Measurements from ENCODE around the gene RBBP8NL. TPM values are rescaled to one million over a fixed set of nuclear protein-coding genes. Genes with fewer than 3 reads are reported as not detected.

RBBP8NL gene
- total RNA-seq, 2 donors from 2014 or later = not detected

- no peak overlapping the region for H3K4me3 Mint-ChIP-seq
- H3K27me3 Mint-ChIP-seq = peaks cover 59% of the 10 kb centered on the region
- ATAC-seq = no peak
- no peak overlapping the region for H3K27ac Mint-ChIP-seq
- no peak for DNase-seq
- H3K36me3 Mint-ChIP-seq (ENCODE audit: low read depth) = no peaks in the 10 kb centered on the region
- no peaks in the 10 kb centered on the region for H3K4me1 Mint-ChIP-seq
- H3K9me3 ChIP-seq (ENCODE audit: control insufficient read depth, low read length, poor library complexity, severe bottlenecking) = no peaks in the 10 kb centered on the region
Measured at GRCh38 chr20:62446481-62446880, 19.1 kb upstream of the RBBP8NL start.

GRCh38 chr20:62445553-62446340 is 18.4 kb upstream of the RBBP8NL start:
- Mint-ChIP-seq H3K36me3 (ENCODE audit: low read depth) (no peaks in the 10 kb centered on the region), H3K27me3 (peaks cover 66% of the 10 kb centered on the region), H3K4me3 (no peak overlapping the region), H3K27ac (no peak overlapping the region), H3K4me1 (no peaks in the 10 kb centered on the region)
- ATAC-seq (no peak), DNase-seq (no peak)
- no peaks in the 10 kb centered on the region for H3K9me3 ChIP-seq (ENCODE audit: control insufficient read depth, low read length, poor library complexity, severe bottlenecking)

- H3K27ac Mint-ChIP-seq = no peak overlapping the region
- ATAC-seq (no peak), DNase-seq (no peak)
- H3K9me3 ChIP-seq (ENCODE audit: control insufficient read depth, low read length, poor library complexity, severe bottlenecking) = no peaks in the 10 kb centered on the region
- no peaks in the 10 kb centered on the region for H3K36me3 Mint-ChIP-seq (ENCODE audit: low read depth)
- H3K27me3 Mint-ChIP-seq = peaks cover 59% of the 10 kb centered on the region
- H3K4me1 Mint-ChIP-seq = no peaks in the 10 kb centered on the region
- no peak overlapping the region for H3K4me3 Mint-ChIP-seq
Measured at GRCh38 chr20:62444286-62444685, 16.9 kb upstream of the RBBP8NL start.

- no peaks in the 10 kb centered on the region for H3K9me3 ChIP-seq (ENCODE audit: control insufficient read depth, low read length, poor library complexity, severe bottlenecking)
- H3K36me3 Mint-ChIP-seq (ENCODE audit: low read depth) = no peaks in the 10 kb centered on the region
- H3K4me1 Mint-ChIP-seq = no peaks in the 10 kb centered on the region
- H3K4me3 Mint-ChIP-seq = no peak overlapping the region
- no peak overlapping the region for H3K27ac Mint-ChIP-seq
- peaks cover 56% of the 10 kb centered on the region for H3K27me3 Mint-ChIP-seq
- no peak for DNase-seq
- ATAC-seq = no peak
Measured at GRCh38 chr20:62441987-62442539, 14.7 kb upstream of the RBBP8NL start.

- H3K36me3 Mint-ChIP-seq (ENCODE audit: low read depth) = no peaks in the 10 kb centered on the region
- no peak for DNase-seq
- H3K4me3 Mint-ChIP-seq = no peak overlapping the region
- no peaks in the 10 kb centered on the region for H3K9me3 ChIP-seq (ENCODE audit: control insufficient read depth, low read length, poor library complexity, severe bottlenecking)
- H3K4me1 Mint-ChIP-seq = no peaks in the 10 kb centered on the region
- no peak overlapping the region for H3K27ac Mint-ChIP-seq
- ATAC-seq = no peak
- H3K27me3 Mint-ChIP-seq = peaks cover 74% of the 10 kb centered on the region
Measured at GRCh38 chr20:62439218-62439617, 11.9 kb upstream of the RBBP8NL start.

- Mint-ChIP-seq H3K36me3 (ENCODE audit: low read depth) (no peaks in the 10 kb centered on the region), H3K27ac (no peak overlapping the region), H3K4me1 (no peaks in the 10 kb centered on the region), H3K4me3 (no peak overlapping the region), H3K27me3 (peaks cover 75% of the 10 kb centered on the region)
- no peaks in the 10 kb centered on the region for H3K9me3 ChIP-seq (ENCODE audit: control insufficient read depth, low read length, poor library complexity, severe bottlenecking)
- ATAC-seq = no peak
- DNase-seq = no peak
Measured at GRCh38 chr20:62437927-62438326, 10.6 kb upstream of the RBBP8NL start.

- ATAC-seq = no peak
- DNase-seq = no peak
- H3K27me3 Mint-ChIP-seq = peaks cover 74% of the 10 kb centered on the region
- no peak overlapping the region for H3K27ac Mint-ChIP-seq
- H3K36me3 Mint-ChIP-seq (ENCODE audit: low read depth) = no peaks in the 10 kb centered on the region
- no peaks in the 10 kb centered on the region for H3K4me1 Mint-ChIP-seq
- H3K4me3 Mint-ChIP-seq = no peak overlapping the region
- H3K9me3 ChIP-seq (ENCODE audit: control insufficient read depth, low read length, poor library complexity, severe bottlenecking) = no peaks in the 10 kb centered on the region
Measured at GRCh38 chr20:62437496-62437895, 10.2 kb upstream of the RBBP8NL start.

- no peaks in the 10 kb centered on the region for H3K36me3 Mint-ChIP-seq (ENCODE audit: low read depth)
- H3K9me3 ChIP-seq (ENCODE audit: control insufficient read depth, low read length, poor library complexity, severe bottlenecking) = no peaks in the 10 kb centered on the region
- H3K4me3 Mint-ChIP-seq = no peak overlapping the region
- no peaks in the 10 kb centered on the region for H3K4me1 Mint-ChIP-seq
- no peak for ATAC-seq
- DNase-seq = no peak
- peaks cover 73% of the 10 kb centered on the region for H3K27me3 Mint-ChIP-seq
- no peak overlapping the region for H3K27ac Mint-ChIP-seq
Measured at GRCh38 chr20:62436692-62437091, 9.4 kb upstream of the RBBP8NL start.

GRCh38 chr20:62433658-62434497 is 6.5 kb upstream of the RBBP8NL start:
- no peaks in the 10 kb centered on the region for H3K4me1 Mint-ChIP-seq
- H3K27ac Mint-ChIP-seq = no peak overlapping the region
- DNase-seq (no peak), ATAC-seq (no peak)
- H3K27me3 Mint-ChIP-seq = peaks cover 74% of the 10 kb centered on the region
- no peak overlapping the region for H3K4me3 Mint-ChIP-seq
- H3K9me3 ChIP-seq (ENCODE audit: control insufficient read depth, low read length, poor library complexity, severe bottlenecking) = no peaks in the 10 kb centered on the region
- H3K36me3 Mint-ChIP-seq (ENCODE audit: low read depth) = no peaks in the 10 kb centered on the region

- ATAC-seq (no peak), DNase-seq (no peak)
- Mint-ChIP-seq H3K4me1 (no peaks in the 10 kb centered on the region), H3K4me3 (no peak overlapping the region), H3K36me3 (ENCODE audit: low read depth) (no peaks in the 10 kb centered on the region), H3K27me3 (peaks cover 52% of the 10 kb centered on the region), H3K27ac (no peak overlapping the region)
- no peaks in the 10 kb centered on the region for H3K9me3 ChIP-seq (ENCODE audit: control insufficient read depth, low read length, poor library complexity, severe bottlenecking)
Measured at GRCh38 chr20:62430866-62431447, 3.6 kb upstream of the RBBP8NL start.

- Mint-ChIP-seq H3K27ac (no peak overlapping the region), H3K27me3 (peaks cover 48% of the 10 kb centered on the region), H3K4me1 (no peaks in the 10 kb centered on the region), H3K4me3 (no peak overlapping the region), H3K36me3 (ENCODE audit: low read depth) (no peaks in the 10 kb centered on the region)
- H3K9me3 ChIP-seq (ENCODE audit: control insufficient read depth, low read length, poor library complexity, severe bottlenecking) = no peaks in the 10 kb centered on the region
- DNase-seq (no peak), ATAC-seq (no peak)
Measured at GRCh38 chr20:62430311-62430853, 3.0 kb upstream of the RBBP8NL start.

- Mint-ChIP-seq H3K4me3 (no peak overlapping the region), H3K4me1 (no peaks in the 10 kb centered on the region), H3K36me3 (ENCODE audit: low read depth) (no peaks in the 10 kb centered on the region), H3K27me3 (peaks cover 41% of the 10 kb centered on the region), H3K27ac (no peak overlapping the region)
- ATAC-seq (no peak), DNase-seq (no peak)
- H3K9me3 ChIP-seq (ENCODE audit: control insufficient read depth, low read length, poor library complexity, severe bottlenecking) = no peaks in the 10 kb centered on the region
Measured at GRCh38 chr20:62429455-62430310, 2.3 kb upstream of the RBBP8NL start.

All from T-helper 17 cell (primary cell).